ACC112 (cell line): ENCODE results near the gene SLAMF6.
"Not testable (repeated sequence)": the region's sequence is repeated elsewhere in the genome, so short reads cannot be mapped to it uniquely, and the experiment has no call there.

Experiments
- H2AFZ ChIP-seq: fragments of 200-600 bp; sonication (generic); one replicate; pipeline ENCODE4 v1.6.0; 2017; ENCODE audit warnings: antibody characterized with exemption, low read length; ENCODE audit not compliant: unreplicated experiment
- H3K27ac ChIP-seq: fragments of 200-600 bp; sonication (generic); 2 replicates; pipeline ENCODE4 v1.5.1; 2014; ENCODE audit warnings: low read depth, mild to moderate bottlenecking, antibody characterized with exemption, low read length, moderate library complexity
- H3K27me3 ChIP-seq: fragments of 200-600 bp; sonication (generic); 2 replicates; pipeline ENCODE4 v1.6.1; 2014; ENCODE audit warnings: mild to moderate bottlenecking, antibody characterized with exemption, low read length, moderate library complexity, mixed read lengths; ENCODE audit not compliant: insufficient read depth
- H3K36me3 ChIP-seq: fragments of 200-600 bp; sonication (generic); 2 replicates; pipeline ENCODE4 v1.6.1; 2016; ENCODE audit warnings: mild to moderate bottlenecking, antibody characterized with exemption, low read length, moderate library complexity, mixed read lengths; ENCODE audit not compliant: insufficient read depth
- H3K4me1 ChIP-seq: fragments of 200-600 bp; sonication (generic); one replicate; pipeline ENCODE4 v1.6.1; 2016; ENCODE audit warnings: low read length, mixed read lengths; ENCODE audit not compliant: insufficient read depth, unreplicated experiment, control insufficient read depth
- H3K4me3 ChIP-seq: fragments of 200-600 bp; sonication (generic); 2 replicates; pipeline ENCODE4 v1.5.1; 2014; ENCODE audit warnings: mild to moderate bottlenecking, low read depth, low read length
- H3K79me2 ChIP-seq: fragments of 200-600 bp; sonication (generic); one replicate; pipeline ENCODE4 v1.6.0; 2016; ENCODE audit warnings: low read length; ENCODE audit not compliant: control insufficient read depth, unreplicated experiment, insufficient read depth

Gene SLAMF6

GRCh38 chr1:160522622-160523345 is at the start of gene SLAMF6:
Gene SLAMF6, minus strand, starts transcription at chr1:160523255. Its CDS starts 63 bp downstream, at chr1:160523192.
- Histone ChIP-seq H3K27me3 (0 out of 2 replicates have a peak, but pooled peaks cover 3% of the 10 kb centered on the region), H3K4me3 (no peak within 1 kb of the TSS), H2AFZ (no peak within 1 kb of the TSS), H3K4me1 (no peaks in the 10 kb centered on the region), H3K79me2 (no peaks in the 10 kb centered on the region), H3K27ac (no peak within 1 kb of the TSS), H3K36me3 (no peaks in the 10 kb centered on the region)

GRCh38 chr1:160570840-160571239 is 47.8 kb upstream of the SLAMF6 start:
- Histone ChIP-seq H2AFZ (no peak overlapping the region), H3K27me3 (peaks cover 4% of the 10 kb centered on the region; the same call in 1 of the 2 replicates), H3K4me1 (no peaks in the 10 kb centered on the region), H3K79me2 (no peaks in the 10 kb centered on the region), H3K36me3 (no peaks in the 10 kb centered on the region), H3K27ac (no peak overlapping the region), H3K4me3 (no peak overlapping the region)

GRCh38 chr1:160569806-160570205 is 46.8 kb upstream of the SLAMF6 start:
- H3K27me3 ChIP-seq = peaks cover 4% of the 10 kb centered on the region; the same call in 1 of the 2 replicates
- no peak overlapping the region for H3K27ac ChIP-seq
- no peak overlapping the region for H3K4me3 ChIP-seq
- H3K36me3 ChIP-seq = no peaks in the 10 kb centered on the region
- H3K79me2 ChIP-seq = no peaks in the 10 kb centered on the region
- H2AFZ ChIP-seq = no peak overlapping the region
- H3K4me1 ChIP-seq = no peaks in the 10 kb centered on the region

- H3K27me3 ChIP-seq = peaks cover 9% of the 10 kb centered on the region; the same call in 1 of the 2 replicates
- no peaks in the 10 kb centered on the region for H3K79me2 ChIP-seq
- no peaks in the 10 kb centered on the region for H3K4me1 ChIP-seq
- H3K27ac ChIP-seq = no peak overlapping the region
- H2AFZ ChIP-seq = no peak overlapping the region
- H3K36me3 ChIP-seq = no peaks in the 10 kb centered on the region
- no peak overlapping the region for H3K4me3 ChIP-seq
These were observed 45.0 kb upstream of the SLAMF6 start for GRCh38 chr1:160567858-160568682.

GRCh38 chr1:160567341-160567740 is 44.3 kb upstream of the SLAMF6 start:
- Histone ChIP-seq H2AFZ (no peak overlapping the region), H3K79me2 (no peaks in the 10 kb centered on the region), H3K4me3 (no peak overlapping the region), H3K4me1 (no peaks in the 10 kb centered on the region), H3K27me3 (peaks cover 9% of the 10 kb centered on the region; the same call in 1 of the 2 replicates), H3K36me3 (no peaks in the 10 kb centered on the region), H3K27ac (no peak overlapping the region)

- Histone ChIP-seq H3K36me3 (no peaks in the 10 kb centered on the region), H3K4me1 (no peaks in the 10 kb centered on the region), H2AFZ (no peak overlapping the region), H3K4me3 (no peak overlapping the region), H3K27me3 (peaks cover 9% of the 10 kb centered on the region; the same call in 1 of the 2 replicates), H3K27ac (no peak overlapping the region), H3K79me2 (no peaks in the 10 kb centered on the region)
These were observed 42.5 kb upstream of the SLAMF6 start for GRCh38 chr1:160565564-160565963.

- H3K4me3 ChIP-seq, H3K4me1 ChIP-seq, H3K79me2 ChIP-seq, H3K27ac ChIP-seq, H2AFZ ChIP-seq, H3K36me3 ChIP-seq: not testable (repeated sequence)
- peaks cover 13% of the 10 kb centered on the region; the same call in 1 of the 2 replicates for H3K27me3 ChIP-seq
These were observed 40.2 kb upstream of the SLAMF6 start for GRCh38 chr1:160563230-160563629.

- H3K27ac ChIP-seq, H3K36me3 ChIP-seq, H3K4me1 ChIP-seq, H3K4me3 ChIP-seq, H3K27me3 ChIP-seq, H3K79me2 ChIP-seq, H2AFZ ChIP-seq: not testable (repeated sequence)
These were observed 39.7 kb upstream of the SLAMF6 start for GRCh38 chr1:160562745-160563144.

GRCh38 chr1:160560806-160561205 is 37.8 kb upstream of the SLAMF6 start:
- Histone ChIP-seq H3K27me3 (peaks cover 17% of the 10 kb centered on the region; the same call in 1 of the 2 replicates), H3K4me3 (no peak overlapping the region), H3K4me1 (no peaks in the 10 kb centered on the region), H3K36me3 (no peaks in the 10 kb centered on the region), H3K79me2 (no peaks in the 10 kb centered on the region), H2AFZ (no peak overlapping the region), H3K27ac (no peak overlapping the region)

GRCh38 chr1:160560045-160560705 is 37.1 kb upstream of the SLAMF6 start:
- Histone ChIP-seq H3K27me3 (peaks cover 22% of the 10 kb centered on the region; the same call in 1 of the 2 replicates), H3K27ac (no peak overlapping the region), H3K4me1 (no peaks in the 10 kb centered on the region), H3K79me2 (no peaks in the 10 kb centered on the region), H3K36me3 (no peaks in the 10 kb centered on the region), H3K4me3 (no peak overlapping the region), H2AFZ (no peak overlapping the region)
